GM21786 (cell line): ENCODE measurements around the gene ZNF423.

Source experiments
- ATAC-seq: cut with Tn5 transposase; IDR thresholded peaks from one replicate; pipeline ENCODE4 v1.9.1; 2021; ENCODE audit not compliant: unreplicated experiment

The ZNF423 gene

GRCh38 chr16:49502136-49502881, 353.6 kb downstream of the ZNF423 start:
- ATAC-seq = no peak

GRCh38 chr16:49499869-49500610, 355.9 kb downstream of the ZNF423 start:
- no peak for ATAC-seq

GRCh38 chr16:49499414-49499785, 356.5 kb downstream of the ZNF423 start:
- ATAC-seq = no peak

GRCh38 chr16:49498666-49499413, 357.1 kb downstream of the ZNF423 start:
- no peak for ATAC-seq

- no peak for ATAC-seq
Measured at GRCh38 chr16:49498264-49498663, 357.6 kb downstream of the ZNF423 start.

- no peak for ATAC-seq
Measured at GRCh38 chr16:49497466-49497865, 358.4 kb downstream of the ZNF423 start.

GRCh38 chr16:49496656-49497055, 359.3 kb downstream of the ZNF423 start:
- ATAC-seq = no peak

- ATAC-seq = no peak
Measured at GRCh38 chr16:49495596-49496355, 360.1 kb downstream of the ZNF423 start.

- ATAC-seq = no peak
Measured at GRCh38 chr16:49494891-49495566, 360.9 kb downstream of the ZNF423 start.

- no peak for ATAC-seq
Measured at GRCh38 chr16:49494474-49494873, 361.4 kb downstream of the ZNF423 start.

GRCh38 chr16:49493836-49494235, 362.1 kb downstream of the ZNF423 start:
- ATAC-seq = no peak

GRCh38 chr16:49492896-49493626, 362.9 kb downstream of the ZNF423 start:
- no peak for ATAC-seq

GRCh38 chr16:49491771-49492761, 363.8 kb downstream of the ZNF423 start:
- ATAC-seq = no peak

GRCh38 chr16:49491106-49491670, 364.7 kb downstream of the ZNF423 start:
- ATAC-seq = no peak

GRCh38 chr16:49490321-49490705, 365.6 kb downstream of the ZNF423 start:
- ATAC-seq = no peak

GRCh38 chr16:49489686-49490320, 366.1 kb downstream of the ZNF423 start:
- no peak for ATAC-seq

GRCh38 chr16:49488740-49489525, 367.0 kb downstream of the ZNF423 start:
- ATAC-seq = no peak
